ENCODE measurements around the gene DZIP1L.

The DZIP1L gene

DNA sequence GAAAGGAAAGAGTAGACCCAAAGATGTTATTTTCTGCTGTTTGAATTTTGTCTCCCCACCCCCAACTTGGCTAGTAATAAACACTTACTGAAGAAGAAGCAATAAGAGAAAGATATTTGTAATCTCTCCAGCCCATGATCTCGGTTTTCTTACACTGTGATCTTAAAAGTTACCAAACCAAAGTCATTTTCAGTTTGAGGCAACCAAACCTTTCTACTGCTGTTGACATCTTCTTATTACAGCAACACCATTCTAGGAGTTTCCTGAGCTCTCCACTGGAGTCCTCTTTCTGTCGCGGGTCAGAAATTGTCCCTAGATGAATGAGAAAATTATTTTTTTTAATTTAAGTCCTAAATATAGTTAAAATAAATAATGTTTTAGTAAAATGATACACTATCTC lies 83.9 kb downstream of the DZIP1L start:
- TF ChIP-seq, protein P1, sequence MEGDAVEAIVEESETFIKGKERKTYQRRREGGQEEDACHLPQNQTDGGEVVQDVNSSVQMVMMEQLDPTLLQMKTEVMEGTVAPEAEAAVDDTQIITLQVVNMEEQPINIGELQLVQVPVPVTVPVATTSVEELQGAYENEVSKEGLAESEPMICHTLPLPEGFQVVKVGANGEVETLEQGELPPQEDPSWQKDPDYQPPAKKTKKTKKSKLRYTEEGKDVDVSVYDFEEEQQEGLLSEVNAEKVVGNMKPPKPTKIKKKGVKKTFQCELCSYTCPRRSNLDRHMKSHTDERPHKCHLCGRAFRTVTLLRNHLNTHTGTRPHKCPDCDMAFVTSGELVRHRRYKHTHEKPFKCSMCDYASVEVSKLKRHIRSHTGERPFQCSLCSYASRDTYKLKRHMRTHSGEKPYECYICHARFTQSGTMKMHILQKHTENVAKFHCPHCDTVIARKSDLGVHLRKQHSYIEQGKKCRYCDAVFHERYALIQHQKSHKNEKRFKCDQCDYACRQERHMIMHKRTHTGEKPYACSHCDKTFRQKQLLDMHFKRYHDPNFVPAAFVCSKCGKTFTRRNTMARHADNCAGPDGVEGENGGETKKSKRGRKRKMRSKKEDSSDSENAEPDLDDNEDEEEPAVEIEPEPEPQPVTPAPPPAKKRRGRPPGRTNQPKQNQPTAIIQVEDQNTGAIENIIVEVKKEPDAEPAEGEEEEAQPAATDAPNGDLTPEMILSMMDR (IDR thresholded peaks at IDR 0.05; ENCODE audit: low read depth, low read length) = no peak
- no peak overlapping the region for H3K4me3 ChIP-seq (replicated peaks in 1 of 2; ENCODE audit: low read depth in 2 of 2, low read length in 2 of 2)
- DNase-seq (ENCODE audit: low read depth in 2 of 2) = no peak

DNA sequence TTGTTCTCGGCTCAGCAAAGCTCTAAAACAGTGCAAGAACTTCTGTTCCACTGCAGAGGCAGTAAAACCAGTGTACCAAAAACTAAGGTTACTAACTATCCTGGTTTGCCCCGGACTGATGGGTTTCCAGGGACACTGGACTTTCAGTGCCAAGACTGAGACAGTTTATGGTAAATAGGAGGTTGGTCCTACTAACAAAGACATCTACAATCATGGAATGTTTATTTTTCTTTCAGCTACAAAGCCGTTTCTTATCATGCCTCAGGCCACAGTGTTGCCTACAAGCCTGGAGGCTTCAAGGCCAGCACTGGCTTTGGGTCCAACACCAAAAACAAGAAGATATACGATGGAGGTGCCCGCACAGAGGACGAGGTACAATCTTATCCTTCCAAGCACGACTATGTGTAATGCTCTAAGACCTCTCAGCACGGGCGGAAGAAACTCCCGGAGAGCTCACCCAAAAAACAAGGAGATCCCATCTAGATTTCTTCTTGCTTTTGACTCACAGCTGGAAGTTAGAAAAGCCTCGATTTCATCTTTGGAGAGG lies 84.6 kb downstream of the DZIP1L start:
- DNase-seq (ENCODE audit: low read depth in 2 of 2) = no peak
- TF ChIP-seq, protein P1 (IDR thresholded peaks at IDR 0.05; ENCODE audit: low read depth, low read length) = no peak
- no peak overlapping the region for H3K4me3 ChIP-seq (replicated peaks in 1 of 2; ENCODE audit: low read depth in 2 of 2, low read length in 2 of 2)

DNA sequence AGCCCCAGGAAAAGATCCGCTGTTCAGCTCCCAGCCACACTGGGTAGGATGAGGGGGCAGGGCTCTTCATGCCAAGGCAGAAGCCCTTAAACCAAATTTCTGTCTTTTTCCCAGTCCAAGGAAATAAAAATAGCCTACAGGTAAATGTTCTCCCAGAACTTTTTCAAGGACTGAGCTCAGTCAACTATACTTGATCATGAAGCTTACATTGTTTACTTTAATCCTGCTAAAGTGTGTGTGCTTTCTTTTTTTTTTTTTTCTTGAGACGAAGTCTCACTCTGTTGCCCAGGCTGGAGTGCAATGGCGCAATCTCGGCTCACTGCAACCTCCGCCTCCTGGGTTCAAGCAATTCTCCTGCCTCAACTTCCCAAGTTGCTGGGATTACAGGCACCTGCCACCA lies 87.6 kb downstream of the DZIP1L start:
- DNase-seq (ENCODE audit: low read depth in 2 of 2) = no peak
- H3K4me3 ChIP-seq (replicated peaks in 1 of 2; ENCODE audit: low read depth in 2 of 2, low read length in 2 of 2) = no peak overlapping the region
- TF ChIP-seq, protein P1 (IDR thresholded peaks at IDR 0.05; ENCODE audit: low read depth, low read length) = no peak

DNA sequence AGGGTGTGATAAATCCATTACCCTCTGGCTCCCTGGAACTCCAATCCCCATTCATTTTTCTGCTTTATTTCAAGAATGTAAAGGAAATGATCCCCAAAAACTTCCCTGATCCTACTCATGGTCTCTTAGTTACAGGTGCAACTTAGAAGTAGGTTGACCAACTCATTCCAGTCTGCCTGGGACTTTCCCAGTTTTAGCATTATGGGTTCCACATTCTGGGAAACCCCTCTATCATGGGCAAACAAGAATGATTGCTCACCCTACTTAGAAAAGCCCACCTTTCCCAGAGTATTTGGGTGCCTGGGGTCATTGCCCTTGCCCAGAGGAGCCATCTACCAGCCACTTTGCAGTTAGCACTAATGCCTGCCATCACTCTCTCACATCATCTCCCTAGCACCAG lies 89.9 kb downstream of the DZIP1L start:
- DNase-seq (ENCODE audit: low read depth in 2 of 2) = no peak

DNA sequence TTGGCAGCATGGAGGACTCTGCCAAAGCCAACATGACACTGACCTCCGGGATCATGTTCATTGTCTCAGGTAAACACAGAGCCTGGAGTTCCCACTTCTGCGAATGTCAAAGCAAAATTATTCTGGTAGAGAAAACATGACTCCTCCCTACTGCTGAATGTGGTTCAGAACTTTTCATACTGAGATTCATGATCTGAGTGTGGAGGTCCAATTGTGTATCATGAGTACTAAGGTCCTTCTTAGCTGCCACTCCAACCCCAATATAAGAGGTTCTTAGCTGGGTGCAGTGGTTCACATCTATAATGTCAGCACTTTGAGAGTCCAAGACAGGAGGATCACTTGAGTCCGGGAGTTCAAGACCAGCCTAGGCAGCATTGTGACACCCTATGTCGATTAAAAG lies 91.7 kb downstream of the DZIP1L start:
- no peak overlapping the region for H3K4me3 ChIP-seq (replicated peaks in 1 of 2; ENCODE audit: low read depth in 2 of 2, low read length in 2 of 2)
- TF ChIP-seq, protein P1 (IDR thresholded peaks at IDR 0.05; ENCODE audit: low read depth, low read length) = no peak
- no peak for DNase-seq (ENCODE audit: low read depth in 2 of 2)

More for the DNA sequence above, 89.9 kb downstream of the DZIP1L start:
- H3K4me3 ChIP-seq (replicated peaks in 1 of 2; ENCODE audit: low read depth in 2 of 2, low read length in 2 of 2) = no peak overlapping the region
- TF ChIP-seq, protein P1 (IDR thresholded peaks at IDR 0.05; ENCODE audit: low read depth, low read length) = no peak

DNA sequence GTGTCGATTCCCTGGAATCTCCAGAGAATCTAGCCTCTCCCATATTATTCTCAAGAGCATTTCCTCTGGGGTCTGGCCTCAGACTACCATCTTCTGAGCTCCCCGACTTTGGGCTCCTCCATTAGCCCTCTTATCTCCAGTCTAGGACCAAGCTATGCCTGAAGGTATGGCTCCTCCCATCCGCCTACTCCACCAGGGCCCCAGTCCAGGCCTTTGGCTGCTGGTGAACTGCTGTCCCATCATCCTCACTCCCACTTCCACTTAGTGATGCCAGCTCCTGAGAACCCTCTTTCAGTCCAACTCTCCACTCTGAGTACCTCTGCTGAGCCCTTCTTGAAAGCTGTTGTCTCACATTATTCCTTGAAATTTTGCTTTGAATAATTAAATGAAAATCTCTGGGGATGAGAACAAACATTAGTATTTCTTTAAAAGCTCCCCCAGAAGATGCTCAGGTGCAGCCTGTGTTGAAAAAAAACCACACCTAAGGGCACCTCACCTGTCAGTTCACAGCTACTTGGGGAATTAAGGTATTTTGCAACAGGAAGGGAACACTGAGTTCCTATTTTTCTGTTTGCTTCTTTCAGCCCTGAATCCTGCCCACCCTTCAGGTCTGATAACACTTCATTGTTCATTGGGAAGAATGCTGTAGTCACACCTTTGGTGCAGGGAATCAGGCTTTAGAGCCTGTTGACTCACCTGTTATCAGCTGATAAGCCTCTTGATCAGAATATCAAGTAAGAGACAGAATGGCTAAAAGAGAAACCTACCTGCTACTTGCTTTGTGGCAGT lies 95.9 kb downstream of the DZIP1L start:
- no peak for DNase-seq (ENCODE audit: low read depth in 2 of 2)
- H3K4me3 ChIP-seq (replicated peaks in 1 of 2; ENCODE audit: low read depth in 2 of 2, low read length in 2 of 2) = no peak overlapping the region
- TF ChIP-seq, protein P1 (IDR thresholded peaks at IDR 0.05; ENCODE audit: low read depth, low read length) = no peak

Data from cardiac fibroblast (primary cell).